Measurements from ENCODE around the gene TYMP. TPM values are rescaled to one million over a fixed set of nuclear protein-coding genes. Genes with fewer than 3 reads are reported as not detected.

Gene TYMP
- total and polyA plus RNA-seq, 2 donors (not counting 1 experiment from before 2014, with no cell fraction given): 43.6 to 45.1 TPM

- CTCF ChIA-PET: interaction anchor here (0.8 to 2.2 kb wide), 5 partner anchors 16 to 75 kb away, joined by 3 to 11 read pairs (median 4); partner anchors contain the start of genes SCO2, SYCE3 and TYMP
- DNase-seq (peak; percentile 18), ATAC-seq (ENCODE audit: low read depth) (no peak)
- Histone ChIP-seq H3K4me2 (replicated peaks; ENCODE audit: low read depth, low read length, poor library complexity, severe bottlenecking) (peak within 1 kb of the TSS; percentile 80), H3K4me1 (ENCODE audit: control insufficient read depth in 2 of 2, insufficient read depth in 2 of 2, low read length in 2 of 2) (peaks cover 39 to 62% of the 10 kb centered on the region in 2 donors), H3K9me3 (ENCODE audit: control extremely low read depth in 1 of 3, control insufficient read depth in 2 of 3, insufficient read depth in 1 of 3, low read length in 2 of 3) (no peaks in the 10 kb centered on the region), H4K20me1 (ENCODE audit: control insufficient read depth, insufficient read depth, low read length, poor library complexity, severe bottlenecking) (no peaks in the 10 kb centered on the region), H3K79me2 (ENCODE audit: control insufficient read depth, insufficient read depth, low read length) (peaks cover 13% of the 10 kb centered on the region), H3K36me3 (replicated peaks in 1 of 2; ENCODE audit: control extremely low read depth in 1 of 2, control insufficient read depth in 1 of 2, extremely low read depth in 1 of 2, insufficient read depth in 2 of 2, low read length in 1 of 2) (no peaks in the 10 kb centered on the region), H3K4me3 (ENCODE audit: control extremely low read depth in 1 of 5, extremely low read depth in 1 of 5, insufficient read depth in 1 of 5, low read depth in 2 of 5, low read length in 4 of 5) (no peak within 1 kb of the TSS), H3K9ac (ENCODE audit: low read length) (peak within 1 kb of the TSS; percentile 51), H2AFZ (ENCODE audit: insufficient read depth, low read depth, low read length, poor library complexity, severe bottlenecking) (peak within 1 kb of the TSS; percentile 49), H3K27me3 (replicated peaks in 1 of 4; ENCODE audit: control extremely low read depth in 1 of 4, control insufficient read depth in 3 of 4, insufficient read depth in 4 of 4, low read length in 3 of 4) (no peaks in the 10 kb centered on the region), H3K27ac (ENCODE audit: low read length in 2 of 2) (peak within 1 kb of the TSS; percentile 72 to 75)
- 72% methylated on average over 10 of the region's 10 CpGs for WGBS (ENCODE audit: insufficient coverage)
- Mint-ChIP-seq H3K4me3 (peak within 1 kb of the TSS; percentile 54), H3K9me3 (ENCODE audit: insufficient read depth) (no peaks in the 10 kb centered on the region), H3K27me3 (no peaks in the 10 kb centered on the region), H3K27ac (peak within 1 kb of the TSS; percentile 90), H3K4me1 (peaks cover 45% of the 10 kb centered on the region)
- intact Hi-C loops (cut with micrococcal nuclease): loop anchor here (2.0 kb wide), 3 partner anchors 19 to 75 kb away; partner anchors contain the start of gene NCAPH2
- TF ChIP-seq, protein P1, sequence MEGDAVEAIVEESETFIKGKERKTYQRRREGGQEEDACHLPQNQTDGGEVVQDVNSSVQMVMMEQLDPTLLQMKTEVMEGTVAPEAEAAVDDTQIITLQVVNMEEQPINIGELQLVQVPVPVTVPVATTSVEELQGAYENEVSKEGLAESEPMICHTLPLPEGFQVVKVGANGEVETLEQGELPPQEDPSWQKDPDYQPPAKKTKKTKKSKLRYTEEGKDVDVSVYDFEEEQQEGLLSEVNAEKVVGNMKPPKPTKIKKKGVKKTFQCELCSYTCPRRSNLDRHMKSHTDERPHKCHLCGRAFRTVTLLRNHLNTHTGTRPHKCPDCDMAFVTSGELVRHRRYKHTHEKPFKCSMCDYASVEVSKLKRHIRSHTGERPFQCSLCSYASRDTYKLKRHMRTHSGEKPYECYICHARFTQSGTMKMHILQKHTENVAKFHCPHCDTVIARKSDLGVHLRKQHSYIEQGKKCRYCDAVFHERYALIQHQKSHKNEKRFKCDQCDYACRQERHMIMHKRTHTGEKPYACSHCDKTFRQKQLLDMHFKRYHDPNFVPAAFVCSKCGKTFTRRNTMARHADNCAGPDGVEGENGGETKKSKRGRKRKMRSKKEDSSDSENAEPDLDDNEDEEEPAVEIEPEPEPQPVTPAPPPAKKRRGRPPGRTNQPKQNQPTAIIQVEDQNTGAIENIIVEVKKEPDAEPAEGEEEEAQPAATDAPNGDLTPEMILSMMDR (IDR thresholded peaks at IDR 0.05): no peak
- POLR2A ChIA-PET: interaction anchor here (0.7 to 1.8 kb wide), 5 partner anchors 9 to 38 kb away, joined by 3 to 10 read pairs (median 3); partner anchors contain the start of gene SCO2
Measured at GRCh38 chr22:50545522-50546325, 15.9 kb upstream of the TYMP start, which contains the start of gene KLHDC7B. TSS of gene KLHDC7B (plus strand) at chr22:50545899. CDS start at chr22:50546244, 345 bp downstream.

DNA sequence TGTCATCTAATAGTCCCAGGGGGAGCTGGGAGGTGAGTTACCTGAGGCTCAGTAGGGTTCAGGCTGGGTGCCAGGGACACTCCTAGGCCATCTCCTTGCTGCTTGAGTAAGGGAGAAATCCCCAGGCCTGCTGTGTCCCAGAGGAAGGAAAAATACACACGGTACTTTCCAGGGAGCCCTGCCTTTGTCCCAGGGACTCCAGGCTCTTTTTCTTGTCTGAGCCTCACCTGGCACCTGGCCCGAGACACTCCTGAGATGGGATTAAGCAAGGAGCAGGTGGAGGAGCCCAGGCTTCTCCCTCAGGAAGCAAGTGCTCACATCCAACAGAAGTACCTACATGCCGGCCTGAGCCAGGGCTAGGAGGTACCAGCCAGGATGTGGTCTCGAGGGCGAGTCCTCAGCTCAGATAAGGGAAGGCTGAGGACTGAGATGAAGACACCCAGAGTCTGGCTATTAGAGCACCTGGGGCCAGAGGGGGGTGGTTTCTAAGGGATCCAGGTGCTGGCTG is 15.0 kb upstream of the TYMP start:
- Histone ChIP-seq H3K4me3 (ENCODE audit: control extremely low read depth in 1 of 5, extremely low read depth in 1 of 5, insufficient read depth in 1 of 5, low read depth in 2 of 5, low read length in 4 of 5) (peak overlapping the region in 2 of 5 experiments; percentile 12 to 28), H3K4me1 (ENCODE audit: control insufficient read depth in 2 of 2, insufficient read depth in 2 of 2, low read length in 2 of 2) (peaks cover 45 to 65% of the 10 kb centered on the region in 2 donors), H3K9me3 (ENCODE audit: control extremely low read depth in 1 of 3, control insufficient read depth in 2 of 3, insufficient read depth in 1 of 3, low read length in 2 of 3) (no peaks in the 10 kb centered on the region), H3K79me2 (ENCODE audit: control insufficient read depth, insufficient read depth, low read length) (peaks cover 4% of the 10 kb centered on the region), H3K4me2 (replicated peaks; ENCODE audit: low read depth, low read length, poor library complexity, severe bottlenecking) (peak overlapping the region; percentile 80), H2AFZ (ENCODE audit: insufficient read depth, low read depth, low read length, poor library complexity, severe bottlenecking) (peak overlapping the region; percentile 49), H3K9ac (ENCODE audit: low read length) (peak overlapping the region; percentile 51), H3K27me3 (replicated peaks in 1 of 4; ENCODE audit: control extremely low read depth in 1 of 4, control insufficient read depth in 3 of 4, insufficient read depth in 4 of 4, low read length in 3 of 4) (no peaks in the 10 kb centered on the region), H4K20me1 (ENCODE audit: control insufficient read depth, insufficient read depth, low read length, poor library complexity, severe bottlenecking) (no peaks in the 10 kb centered on the region), H3K27ac (ENCODE audit: low read length in 2 of 2) (peak overlapping the region; percentile 72 to 75), H3K36me3 (replicated peaks in 1 of 2; ENCODE audit: control extremely low read depth in 1 of 2, control insufficient read depth in 1 of 2, extremely low read depth in 1 of 2, insufficient read depth in 2 of 2, low read length in 1 of 2) (no peaks in the 10 kb centered on the region)
- H3K27ac Mint-ChIP-seq: peak overlapping the region; percentile 90
- WGBS (ENCODE audit: insufficient coverage): 77% methylated on average over 4 of the region's 5 CpGs
- DNase-seq: peak; percentile 43
- no peaks in the 10 kb centered on the region for H3K9me3 Mint-ChIP-seq (ENCODE audit: insufficient read depth)
- ChIA-PET CTCF (interaction anchor here (0.9 to 2.2 kb wide), 6 partner anchors 10 to 76 kb away, joined by 4 to 11 read pairs (median 4); partner anchors contain the start of genes SCO2, SYCE3 and TYMP), POLR2A (interaction anchor here (0.6 to 1.8 kb wide), 6 partner anchors 12 to 22 kb away, joined by 3 to 10 read pairs (median 4); partner anchors contain the start of genes SCO2 and TYMP)
- no peak overlapping the region for H3K4me3 Mint-ChIP-seq
- TF ChIP-seq EZH2 (IDR thresholded peaks at IDR 0.05; ENCODE audit: borderline replicate concordance, insufficient read depth, low read depth, low read length, poor library complexity, severe bottlenecking): no peak
- TF ChIP-seq, protein P1 (IDR thresholded peaks at IDR 0.05): no peak
- ATAC-seq (ENCODE audit: low read depth): no peak
- no peaks in the 10 kb centered on the region for H3K27me3 Mint-ChIP-seq
- H3K4me1 Mint-ChIP-seq: peaks cover 43% of the 10 kb centered on the region
- intact Hi-C loops (cut with micrococcal nuclease): loop anchor here (2.0 kb wide), 3 partner anchors 18 to 76 kb away; partner anchors contain the start of gene NCAPH2

Data from B cell (primary cell).